ENCODE results near the gene DPY19L3.
"Not testable (repeated sequence)": the region's sequence is repeated elsewhere in the genome, so short reads cannot be mapped to it uniquely, and the experiment has no call there.

DPY19L3 gene

GRCh38 chr19:32396046-32396652 lies 9.4 kb upstream of the DPY19L3 start:
- no peak for DNase-seq (ENCODE audit: low read depth)

GRCh38 chr19:32397671-32398101 lies 7.9 kb upstream of the DPY19L3 start:
- DNase-seq (ENCODE audit: low read depth) = no peak

- no peak for DNase-seq (ENCODE audit: low read depth)
Observed at GRCh38 chr19:32401992-32402391, 3.6 kb upstream of the DPY19L3 start.

- DNase-seq (ENCODE audit: low read depth) = no peak
Observed at GRCh38 chr19:32403291-32403995, 2.1 kb upstream of the DPY19L3 start.

GRCh38 chr19:32404213-32404932 lies 1.2 kb upstream of the DPY19L3 start:
- no peak for DNase-seq (ENCODE audit: low read depth)

GRCh38 chr19:32404933-32405430 lies 588 bp upstream of the DPY19L3 start:
- DNase-seq (ENCODE audit: low read depth) = no peak

- no peak for DNase-seq (ENCODE audit: low read depth)
Observed at GRCh38 chr19:32406161-32407003, 812 bp downstream of the DPY19L3 start.

GRCh38 chr19:32407004-32407992 lies 1.7 kb downstream of the DPY19L3 start:
- no peak for DNase-seq (ENCODE audit: low read depth)

- DNase-seq (ENCODE audit: low read depth) = no peak
Observed at GRCh38 chr19:32415246-32415645, 9.7 kb downstream of the DPY19L3 start.

GRCh38 chr19:32415669-32416068 lies 10.1 kb downstream of the DPY19L3 start:
- DNase-seq (ENCODE audit: low read depth) = no peak

- DNase-seq (ENCODE audit: low read depth) = no peak
Observed at GRCh38 chr19:32416749-32417456, 11.3 kb downstream of the DPY19L3 start.

- DNase-seq (ENCODE audit: low read depth) = no peak
Observed at GRCh38 chr19:32418155-32418554, 12.6 kb downstream of the DPY19L3 start.

- DNase-seq (ENCODE audit: low read depth) = peak; percentile 73
Observed at GRCh38 chr19:32421589-32422361, 16.2 kb downstream of the DPY19L3 start.

GRCh38 chr19:32422435-32422834 lies 16.9 kb downstream of the DPY19L3 start:
- no peak for DNase-seq (ENCODE audit: low read depth)

- not testable (repeated sequence) for DNase-seq (ENCODE audit: low read depth)
Observed at GRCh38 chr19:32423944-32424343, 18.4 kb downstream of the DPY19L3 start.

GRCh38 chr19:32427536-32427935 lies 22.0 kb downstream of the DPY19L3 start:
- no peak for DNase-seq (ENCODE audit: low read depth)

GRCh38 chr19:32436692-32437091 lies 31.1 kb downstream of the DPY19L3 start:
- DNase-seq (ENCODE audit: low read depth) = no peak

GRCh38 chr19:32437096-32437495 lies 31.5 kb downstream of the DPY19L3 start:
- DNase-seq (ENCODE audit: low read depth) = no peak

- no peak for DNase-seq (ENCODE audit: low read depth)
Observed at GRCh38 chr19:32438751-32439150, 33.2 kb downstream of the DPY19L3 start.
